Stimulated activated memory B cell treated with anti-CD40 and anti-IgM and Interleukin-4, amounts not matched to agents 10 μg/mL and 1 μg/mL and 100 μg/mL, for 72 hours (primary cell): ENCODE data around the gene CDK14.
A peak's percentile ranks its signal among the peaks of the same experiment; 100 is the strongest.

ENCODE experiments used
- ATAC-seq: fragments of 150-1000 bp; cut with Tn5 transposase; 2 replicates; pipeline ENCODE4 v1.10.0; 2021
- H3K27ac Mint-ChIP-seq: one replicate; pipeline ENCODE4 v1.8.0; 2022; ENCODE audit warnings: mild to moderate bottlenecking, mixed read lengths
- H3K27me3 Mint-ChIP-seq: one replicate; pipeline ENCODE4 v1.8.0; 2022; ENCODE audit warnings: mixed read lengths
- H3K36me3 Mint-ChIP-seq: one replicate; pipeline ENCODE4 v1.8.0; 2022; ENCODE audit warnings: mixed read lengths
- H3K4me1 Mint-ChIP-seq: one replicate; pipeline ENCODE4 v1.8.0; 2022; ENCODE audit warnings: mixed read lengths
- H3K4me3 Mint-ChIP-seq: one replicate; pipeline ENCODE4 v1.8.0; 2022; ENCODE audit warnings: mild to moderate bottlenecking, moderate library complexity, mixed read lengths
- H3K9me3 Mint-ChIP-seq: one replicate; pipeline ENCODE4 v1.8.0; 2022; ENCODE audit warnings: mixed read lengths

The CDK14 gene

DNA sequence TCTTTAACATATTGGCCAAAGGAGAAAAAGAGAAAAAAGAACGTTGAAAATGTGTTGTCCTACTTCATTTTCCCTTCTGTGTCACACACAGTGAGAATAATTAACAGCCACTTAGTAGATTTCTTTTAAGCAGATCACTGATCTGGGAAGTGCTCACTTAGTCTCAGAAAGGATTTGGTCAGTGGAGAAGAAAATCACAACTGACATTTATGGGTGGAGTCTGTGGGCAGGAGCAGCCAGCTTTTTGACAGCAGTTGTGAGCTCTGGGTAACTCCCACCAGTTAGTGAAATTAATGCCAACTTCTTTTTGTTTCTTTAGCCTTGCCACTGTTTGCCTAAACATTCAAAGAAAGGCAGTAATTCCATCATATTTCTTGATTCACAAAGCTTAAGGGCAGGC is 49.7 kb downstream of the CDK14 start:
- Mint-ChIP-seq H3K4me1 (peaks cover 10% of the 10 kb centered on the region), H3K27me3 (no peaks in the 10 kb centered on the region), H3K9me3 (peaks cover 8% of the 10 kb centered on the region), H3K4me3 (no peak overlapping the region), H3K36me3 (peaks cover 30% of the 10 kb centered on the region), H3K27ac (peak overlapping the region; percentile 35)
- peak; percentile 45 for ATAC-seq

GRCh38 chr7:90648107-90648506 is 52.0 kb downstream of the CDK14 start:
- peaks cover 26% of the 10 kb centered on the region for H3K4me1 Mint-ChIP-seq
- no peaks in the 10 kb centered on the region for H3K27me3 Mint-ChIP-seq
- H3K36me3 Mint-ChIP-seq: peaks cover 13% of the 10 kb centered on the region
- ATAC-seq: no peak
- H3K27ac Mint-ChIP-seq: no peak overlapping the region
- H3K9me3 Mint-ChIP-seq: peaks cover 4% of the 10 kb centered on the region
- no peak overlapping the region for H3K4me3 Mint-ChIP-seq

GRCh38 chr7:90648834-90649233 is 52.7 kb downstream of the CDK14 start:
- no peak for ATAC-seq
- H3K27me3 Mint-ChIP-seq: no peaks in the 10 kb centered on the region
- no peak overlapping the region for H3K4me3 Mint-ChIP-seq
- no peak overlapping the region for H3K27ac Mint-ChIP-seq
- H3K4me1 Mint-ChIP-seq: peaks cover 26% of the 10 kb centered on the region
- peaks cover 2% of the 10 kb centered on the region for H3K9me3 Mint-ChIP-seq
- peaks cover 11% of the 10 kb centered on the region for H3K36me3 Mint-ChIP-seq

GRCh38 chr7:90654718-90655427 is 58.8 kb downstream of the CDK14 start:
- H3K27me3 Mint-ChIP-seq: no peaks in the 10 kb centered on the region
- no peak overlapping the region for H3K4me3 Mint-ChIP-seq
- H3K27ac Mint-ChIP-seq: peak overlapping the region; percentile 1
- no peaks in the 10 kb centered on the region for H3K36me3 Mint-ChIP-seq
- peaks cover 51% of the 10 kb centered on the region for H3K4me1 Mint-ChIP-seq
- peaks cover 2% of the 10 kb centered on the region for H3K9me3 Mint-ChIP-seq
- peak; percentile 58 for ATAC-seq

DNA sequence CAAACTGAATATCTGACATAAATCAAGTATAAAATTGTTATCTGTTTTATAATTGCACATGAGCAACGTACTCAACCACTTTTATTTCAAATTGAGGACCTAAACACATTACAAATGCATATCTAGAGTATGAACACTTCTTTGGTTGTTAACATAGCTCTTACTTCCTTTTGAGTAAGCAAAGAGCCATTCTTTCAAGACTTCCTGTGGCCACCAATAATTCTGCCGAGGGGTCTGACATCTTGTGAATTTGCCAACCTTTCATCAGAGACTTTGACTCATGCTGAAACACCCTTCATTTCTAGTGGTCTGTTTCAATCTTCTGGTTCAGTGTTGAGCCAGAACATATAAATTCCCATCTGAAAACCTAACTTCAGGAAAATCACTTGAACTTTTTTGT is 59.4 kb downstream of the CDK14 start:
- no peaks in the 10 kb centered on the region for H3K27me3 Mint-ChIP-seq
- H3K9me3 Mint-ChIP-seq: no peaks in the 10 kb centered on the region
- no peak overlapping the region for H3K4me3 Mint-ChIP-seq
- peak overlapping the region; percentile 64 for H3K27ac Mint-ChIP-seq
- peaks cover 55% of the 10 kb centered on the region for H3K4me1 Mint-ChIP-seq
- H3K36me3 Mint-ChIP-seq: no peaks in the 10 kb centered on the region
- peak; percentile 73 for ATAC-seq

DNA sequence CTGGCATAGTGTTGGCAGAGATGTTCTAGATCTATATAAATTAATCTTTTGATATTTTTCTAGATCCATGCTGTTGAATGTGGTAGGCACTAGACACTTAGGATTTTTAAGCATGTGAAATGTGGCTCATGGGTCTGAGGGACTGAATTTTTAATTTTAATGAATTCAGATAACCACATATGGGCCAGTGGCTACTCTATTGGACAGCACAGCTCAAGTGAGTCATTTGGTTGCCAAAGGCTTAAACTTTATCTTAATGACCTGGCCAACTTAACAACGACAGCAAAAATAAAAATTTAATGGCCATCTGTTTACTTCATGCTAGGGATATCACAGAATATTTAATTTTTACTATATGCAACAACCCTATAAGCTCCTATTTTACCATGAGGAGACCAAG is 61.4 kb downstream of the CDK14 start:
- ATAC-seq: no peak
- Mint-ChIP-seq H3K9me3 (no peaks in the 10 kb centered on the region), H3K4me1 (peaks cover 52% of the 10 kb centered on the region), H3K4me3 (no peak overlapping the region), H3K27me3 (no peaks in the 10 kb centered on the region), H3K36me3 (no peaks in the 10 kb centered on the region), H3K27ac (no peak overlapping the region)

DNA sequence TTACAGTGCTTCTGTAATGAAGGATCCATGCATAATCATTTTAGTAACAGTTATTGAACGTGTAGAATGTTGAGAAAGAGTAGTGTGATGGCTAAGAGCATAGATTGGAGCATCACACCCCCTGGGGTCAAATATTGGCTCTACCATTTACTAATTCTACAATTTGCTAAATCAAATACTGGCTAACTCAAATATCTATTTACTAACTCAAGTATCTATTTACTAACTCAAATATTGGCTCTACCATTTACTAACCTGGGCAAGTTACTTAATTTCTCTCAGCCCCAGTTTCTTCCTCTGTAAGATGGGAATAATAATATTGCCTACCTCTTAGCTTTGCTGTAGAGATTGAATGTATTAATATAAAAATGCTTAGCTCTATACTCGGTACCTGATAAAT is 64.0 kb downstream of the CDK14 start:
- Mint-ChIP-seq H3K27me3 (no peaks in the 10 kb centered on the region), H3K36me3 (no peaks in the 10 kb centered on the region), H3K4me1 (peaks cover 53% of the 10 kb centered on the region), H3K9me3 (no peaks in the 10 kb centered on the region), H3K27ac (peak overlapping the region; percentile 73), H3K4me3 (no peak overlapping the region)
- no peak for ATAC-seq

DNA sequence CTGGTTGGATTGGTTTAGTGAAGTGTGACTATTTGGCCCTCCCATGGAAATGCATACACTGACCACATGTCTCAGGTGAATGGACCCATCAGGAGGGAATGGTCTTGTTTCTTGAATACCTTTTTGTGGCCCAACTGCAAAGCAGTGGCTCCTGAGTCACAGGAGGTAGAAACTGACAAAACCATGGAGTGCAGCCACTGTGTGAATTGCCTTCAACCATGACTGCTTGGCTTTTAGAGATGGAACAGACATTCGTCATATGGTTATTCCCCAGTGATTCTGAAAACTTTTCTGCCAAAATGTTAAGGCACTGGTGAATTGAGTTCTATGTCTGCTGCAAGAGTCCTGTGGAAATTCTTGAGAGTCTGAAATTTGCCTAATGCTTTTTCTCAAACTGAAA is 64.7 kb downstream of the CDK14 start:
- Mint-ChIP-seq H3K4me1 (peaks cover 46% of the 10 kb centered on the region), H3K27me3 (no peaks in the 10 kb centered on the region), H3K4me3 (no peak overlapping the region), H3K27ac (peak overlapping the region; percentile 82), H3K36me3 (no peaks in the 10 kb centered on the region), H3K9me3 (no peaks in the 10 kb centered on the region)
- ATAC-seq: peak; percentile 78

GRCh38 chr7:90661290-90662151 is 65.4 kb downstream of the CDK14 start:
- ATAC-seq: no peak

GRCh38 chr7:90663176-90663575 is 67.1 kb downstream of the CDK14 start:
- ATAC-seq: no peak
- Mint-ChIP-seq H3K9me3 (no peaks in the 10 kb centered on the region), H3K4me3 (no peak overlapping the region), H3K27me3 (no peaks in the 10 kb centered on the region), H3K36me3 (no peaks in the 10 kb centered on the region), H3K4me1 (peaks cover 41% of the 10 kb centered on the region), H3K27ac (peak overlapping the region; percentile 82)

More at GRCh38 chr7:90661290-90662151, 65.4 kb downstream of the CDK14 start:
- Mint-ChIP-seq H3K4me3 (no peak overlapping the region), H3K27ac (peak overlapping the region; percentile 82), H3K27me3 (no peaks in the 10 kb centered on the region), H3K4me1 (peaks cover 39% of the 10 kb centered on the region), H3K9me3 (no peaks in the 10 kb centered on the region), H3K36me3 (no peaks in the 10 kb centered on the region)

GRCh38 chr7:90666186-90666585 is 70.1 kb downstream of the CDK14 start:
- H3K27ac Mint-ChIP-seq: no peak overlapping the region
- no peaks in the 10 kb centered on the region for H3K9me3 Mint-ChIP-seq
- no peaks in the 10 kb centered on the region for H3K36me3 Mint-ChIP-seq
- H3K27me3 Mint-ChIP-seq: no peaks in the 10 kb centered on the region
- ATAC-seq: no peak
- H3K4me3 Mint-ChIP-seq: no peak overlapping the region
- peaks cover 32% of the 10 kb centered on the region for H3K4me1 Mint-ChIP-seq

DNA sequence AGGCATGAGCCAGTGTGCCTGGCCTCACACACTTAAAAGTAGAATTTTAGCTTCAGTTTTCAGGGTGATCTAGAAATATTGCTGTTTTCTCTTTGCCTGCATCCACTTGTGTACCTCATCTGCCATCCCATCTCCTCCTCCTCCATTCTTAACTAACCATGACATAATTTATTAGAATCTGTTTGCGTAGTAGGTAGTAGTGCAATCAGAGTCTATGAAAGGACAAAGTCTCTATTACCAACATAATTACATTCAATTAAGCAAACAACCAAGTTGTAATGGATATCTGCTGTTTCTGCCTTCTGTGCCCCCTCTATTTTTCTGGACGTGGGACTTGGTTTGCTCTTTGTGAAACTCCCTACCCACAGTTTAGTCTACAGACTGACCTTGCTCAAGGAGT is 72.9 kb downstream of the CDK14 start:
- no peaks in the 10 kb centered on the region for H3K36me3 Mint-ChIP-seq
- H3K27ac Mint-ChIP-seq: peak overlapping the region; percentile 11

DNA sequence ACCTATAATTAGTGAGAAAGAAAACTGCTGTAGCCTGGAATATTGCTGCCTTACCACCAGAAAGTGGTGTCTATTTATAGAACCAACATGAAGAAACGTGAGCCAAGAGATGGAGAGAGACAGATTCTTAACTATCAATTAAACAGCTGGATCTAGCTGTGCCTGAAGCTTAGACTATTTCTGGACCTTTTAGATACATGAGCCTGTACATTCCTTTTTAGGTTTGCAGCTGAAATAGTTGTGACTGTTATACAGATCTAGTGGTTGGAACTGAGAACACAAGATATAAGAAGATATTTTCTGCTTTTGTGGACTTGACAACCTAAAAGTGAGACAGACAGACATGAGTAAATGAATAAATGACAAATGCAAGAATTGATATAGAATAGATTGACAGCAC is 73.4 kb downstream of the CDK14 start:
- Mint-ChIP-seq H3K36me3 (no peaks in the 10 kb centered on the region), H3K4me3 (no peak overlapping the region), H3K27me3 (no peaks in the 10 kb centered on the region), H3K27ac (peak overlapping the region; percentile 11), H3K4me1 (peaks cover 25% of the 10 kb centered on the region), H3K9me3 (no peaks in the 10 kb centered on the region)
- no peak for ATAC-seq

More for the DNA sequence above, 72.9 kb downstream of the CDK14 start:
- Mint-ChIP-seq H3K27me3 (no peaks in the 10 kb centered on the region), H3K4me3 (no peak overlapping the region), H3K4me1 (peaks cover 25% of the 10 kb centered on the region), H3K9me3 (no peaks in the 10 kb centered on the region)
- no peak for ATAC-seq

GRCh38 chr7:90671571-90671970 is 75.5 kb downstream of the CDK14 start:
- H3K4me3 Mint-ChIP-seq: no peak overlapping the region
- no peaks in the 10 kb centered on the region for H3K9me3 Mint-ChIP-seq
- peaks cover 31% of the 10 kb centered on the region for H3K4me1 Mint-ChIP-seq
- H3K27ac Mint-ChIP-seq: no peak overlapping the region
- no peaks in the 10 kb centered on the region for H3K36me3 Mint-ChIP-seq
- ATAC-seq: no peak
- H3K27me3 Mint-ChIP-seq: no peaks in the 10 kb centered on the region

DNA sequence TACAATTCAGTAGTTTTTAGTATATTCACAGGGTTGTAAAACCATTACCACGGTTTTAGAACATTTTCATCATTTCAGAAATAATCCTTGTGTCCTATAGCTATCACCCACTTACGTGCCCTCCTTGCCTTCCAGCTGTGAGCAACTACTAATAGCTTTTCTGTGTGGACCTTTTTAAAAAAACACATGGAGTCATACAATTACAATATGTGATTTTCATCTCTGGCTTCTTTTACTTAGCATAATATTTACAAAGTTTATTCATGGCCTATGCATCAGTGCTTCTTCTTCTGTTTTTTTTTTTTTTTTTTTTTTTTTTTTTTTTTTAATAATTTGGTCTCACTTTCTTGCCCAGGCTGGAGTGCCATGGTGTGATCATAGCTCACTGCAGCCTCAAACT is 76.1 kb downstream of the CDK14 start:
- peaks cover 31% of the 10 kb centered on the region for H3K4me1 Mint-ChIP-seq
- no peaks in the 10 kb centered on the region for H3K27me3 Mint-ChIP-seq
- ATAC-seq: no peak
- no peaks in the 10 kb centered on the region for H3K36me3 Mint-ChIP-seq
- no peaks in the 10 kb centered on the region for H3K9me3 Mint-ChIP-seq
- no peak overlapping the region for H3K4me3 Mint-ChIP-seq
- no peak overlapping the region for H3K27ac Mint-ChIP-seq

DNA sequence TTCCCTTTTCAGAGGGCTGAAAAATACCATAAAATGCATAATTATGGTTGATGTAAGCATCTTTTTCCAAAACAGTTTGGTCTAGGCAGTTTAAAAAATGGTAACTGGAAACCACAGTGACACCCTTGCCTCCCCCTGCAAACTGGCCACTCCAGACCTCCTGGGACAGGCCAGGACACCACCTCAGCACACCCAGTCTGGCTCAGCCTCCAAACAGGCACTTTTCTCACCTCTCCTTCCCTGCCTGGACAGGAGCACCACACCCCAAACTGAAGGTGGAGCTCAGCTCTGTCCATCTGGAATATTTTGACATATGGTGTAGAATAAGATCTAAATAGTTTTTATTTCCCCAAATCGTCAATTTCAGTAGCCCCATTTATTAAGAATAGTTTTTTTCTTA is 78.5 kb downstream of the CDK14 start:
- H3K27me3 Mint-ChIP-seq: no peaks in the 10 kb centered on the region
- H3K27ac Mint-ChIP-seq: no peak overlapping the region
- ATAC-seq: no peak
- no peaks in the 10 kb centered on the region for H3K9me3 Mint-ChIP-seq
- no peak overlapping the region for H3K4me3 Mint-ChIP-seq
- no peaks in the 10 kb centered on the region for H3K36me3 Mint-ChIP-seq
- peaks cover 25% of the 10 kb centered on the region for H3K4me1 Mint-ChIP-seq
